CD4-positive, alpha-beta T cell treated with Interleukin-10 for 1 hour (primary cell): ENCODE measurements around the gene ZSCAN10.
A peak's percentile ranks its signal among the peaks of the same experiment; 100 is the strongest.

Experiments used
- DNase-seq: peaks from one replicate; pipeline ENCODE4 v3.0.0-alpha.2; 2020

Gene ZSCAN10

GRCh38 chr16:3101841-3102470 is 2.9 kb upstream of the ZSCAN10 start:
- DNase-seq, result peak; percentile 47

DNA sequence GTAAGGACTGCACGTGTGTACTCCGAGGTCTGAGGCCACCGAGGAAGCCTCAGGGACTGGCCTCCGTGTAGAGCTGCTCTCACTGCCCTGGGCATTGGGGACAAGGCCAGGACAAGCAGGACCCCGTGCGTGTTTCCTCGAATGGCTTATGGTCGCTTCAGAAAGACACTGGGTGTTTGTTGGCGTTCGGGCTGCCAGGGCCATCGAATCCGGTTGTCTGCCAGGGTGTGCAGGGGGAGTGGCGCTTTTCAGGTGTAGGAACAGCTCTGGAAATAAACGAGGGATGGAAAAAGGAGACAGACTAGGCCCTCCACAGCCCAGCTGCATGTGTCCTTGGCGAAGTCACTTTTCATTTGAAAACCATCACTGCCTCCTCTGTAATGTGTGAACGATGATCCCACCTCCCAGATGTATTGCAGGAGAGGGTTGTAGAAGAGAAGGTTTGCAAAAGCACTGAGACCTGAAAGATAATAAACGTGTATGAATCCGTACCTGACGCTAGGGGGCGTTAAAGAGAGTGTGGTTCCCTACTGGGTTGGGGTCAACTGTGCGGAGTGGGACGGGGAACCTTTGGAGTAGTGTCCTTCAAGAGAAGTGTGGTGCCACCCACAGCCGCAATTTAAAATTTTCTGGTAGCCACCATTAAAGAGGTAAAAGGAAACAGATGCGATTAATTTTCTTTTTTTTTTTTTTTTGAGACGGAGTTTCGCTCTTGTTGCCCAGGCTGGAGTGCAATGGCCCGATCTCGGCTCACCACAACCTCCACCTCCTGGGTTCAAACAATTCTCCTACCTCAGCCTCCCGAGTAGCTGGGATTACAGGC is 2.1 kb upstream of the ZSCAN10 start:
- peak; percentile 75 for DNase-seq

GRCh38 chr16:3099732-3100499 is 822 bp upstream of the ZSCAN10 start:
- peak; percentile 93 for DNase-seq

GRCh38 chr16:3099395-3099731 is 269 bp upstream of the ZSCAN10 start:
- no peak for DNase-seq

DNA sequence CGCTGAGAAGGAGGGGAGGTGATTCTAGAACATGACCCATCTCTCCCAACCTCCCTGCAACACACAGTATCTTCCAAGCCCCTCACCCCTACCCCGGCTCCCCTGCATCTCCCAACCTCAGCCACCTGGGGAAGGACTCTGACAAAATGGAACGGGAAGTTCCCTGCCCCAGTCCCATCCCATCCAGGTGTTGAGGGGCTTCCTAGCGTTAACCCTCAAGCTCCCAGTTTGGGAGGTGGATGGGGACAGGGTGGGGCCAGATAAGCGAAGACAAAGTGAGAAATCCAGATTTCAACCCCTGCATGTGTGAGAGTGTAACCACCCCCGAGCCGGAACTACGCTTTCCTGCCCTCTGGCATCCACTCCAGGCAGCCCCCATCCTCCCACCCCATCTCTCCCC is 1.8 kb downstream of the ZSCAN10 start:
- no peak for DNase-seq

- no peak for DNase-seq
Measured at GRCh38 chr16:3096362-3096761, 2.7 kb downstream of the ZSCAN10 start.

GRCh38 chr16:3095869-3096268 is 3.2 kb downstream of the ZSCAN10 start:
- DNase-seq, result peak; percentile 84

DNA sequence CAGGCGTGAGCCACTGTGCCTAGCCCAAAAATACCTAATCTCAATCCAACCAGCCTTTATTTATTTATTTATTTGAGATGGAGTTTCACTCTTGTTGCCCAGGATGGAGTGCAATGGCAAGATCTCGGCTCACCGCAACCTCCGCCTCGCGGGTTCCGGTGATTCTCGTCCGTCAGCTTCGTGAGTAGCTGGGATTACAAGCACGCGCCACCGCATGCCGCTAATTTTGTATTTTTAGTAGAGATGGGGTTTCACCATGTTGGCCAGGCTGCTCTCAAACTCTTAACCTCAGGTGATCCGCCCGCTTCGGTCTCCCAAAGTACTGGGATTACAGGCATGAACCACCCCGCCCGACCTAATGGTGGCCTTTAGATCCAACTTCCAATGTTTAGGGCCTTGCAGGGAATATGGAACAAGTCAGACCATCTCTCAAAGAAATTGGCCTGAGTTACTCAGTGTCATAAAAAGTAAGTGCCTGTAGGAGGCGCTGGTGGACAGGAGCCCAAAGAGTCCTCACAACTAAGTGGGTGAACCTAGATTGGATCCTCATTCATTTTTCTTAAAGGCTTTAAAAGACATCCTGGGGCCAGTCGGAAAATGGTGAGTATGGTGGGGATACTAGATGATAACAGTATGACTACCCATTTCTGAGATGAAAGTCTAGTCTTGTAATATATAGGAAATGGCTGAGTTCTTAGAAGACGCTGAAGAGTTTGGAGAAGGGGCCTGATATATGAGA is 4.6 kb downstream of the ZSCAN10 start:
- DNase-seq, result peak; percentile 79

DNA sequence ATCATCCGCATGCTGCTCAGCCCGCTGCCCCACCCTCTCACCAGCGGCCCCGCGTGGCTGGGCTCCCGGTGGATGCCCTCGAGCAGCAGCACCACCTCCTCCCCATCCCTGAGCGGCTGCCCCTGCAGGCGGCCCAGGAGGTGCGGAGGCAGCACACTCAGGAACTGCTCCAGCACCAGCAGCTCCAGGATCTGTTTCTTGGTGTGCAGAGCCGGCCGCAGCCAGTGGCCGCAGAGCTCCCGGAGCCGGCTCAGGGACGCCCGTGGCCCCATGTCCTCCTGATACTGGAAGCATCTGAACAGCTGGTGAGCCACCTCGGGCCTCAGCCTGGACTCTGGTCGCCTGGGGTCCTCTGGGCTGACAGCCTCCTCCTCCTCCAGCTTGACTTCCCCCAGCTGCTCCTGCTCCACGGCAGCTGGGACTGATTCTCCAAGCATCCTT is 6.6 kb downstream of the ZSCAN10 start:
- DNase-seq, result no peak

- DNase-seq, result no peak
Measured at GRCh38 chr16:3091551-3091950, 7.5 kb downstream of the ZSCAN10 start.

- DNase-seq, result no peak
Measured at GRCh38 chr16:3089717-3090592, 9.1 kb downstream of the ZSCAN10 start.

GRCh38 chr16:3088925-3089716 is 10.0 kb downstream of the ZSCAN10 start:
- DNase-seq, result no peak

DNA sequence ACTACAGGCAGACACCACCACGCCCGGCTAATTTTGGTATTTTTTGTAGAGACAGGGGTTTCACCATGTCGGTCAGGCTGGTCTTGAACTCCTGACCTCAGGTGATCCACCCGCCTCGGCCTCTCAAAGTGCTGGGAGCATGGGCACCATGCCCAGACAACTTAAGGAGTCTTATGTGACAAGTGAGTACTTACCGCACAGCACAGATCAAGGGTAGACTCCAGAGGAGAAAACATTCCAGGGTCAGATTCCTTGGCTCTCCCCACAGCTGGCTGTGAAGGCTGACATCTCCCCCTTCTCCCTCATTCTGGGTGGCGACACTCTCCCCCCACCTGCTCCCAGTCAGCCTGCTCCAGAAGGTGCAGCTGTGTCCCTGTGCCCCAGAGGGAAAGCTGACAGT is 10.6 kb downstream of the ZSCAN10 start:
- DNase-seq, result no peak

GRCh38 chr16:3087243-3088235 is 11.6 kb downstream of the ZSCAN10 start:
- no peak for DNase-seq

DNA sequence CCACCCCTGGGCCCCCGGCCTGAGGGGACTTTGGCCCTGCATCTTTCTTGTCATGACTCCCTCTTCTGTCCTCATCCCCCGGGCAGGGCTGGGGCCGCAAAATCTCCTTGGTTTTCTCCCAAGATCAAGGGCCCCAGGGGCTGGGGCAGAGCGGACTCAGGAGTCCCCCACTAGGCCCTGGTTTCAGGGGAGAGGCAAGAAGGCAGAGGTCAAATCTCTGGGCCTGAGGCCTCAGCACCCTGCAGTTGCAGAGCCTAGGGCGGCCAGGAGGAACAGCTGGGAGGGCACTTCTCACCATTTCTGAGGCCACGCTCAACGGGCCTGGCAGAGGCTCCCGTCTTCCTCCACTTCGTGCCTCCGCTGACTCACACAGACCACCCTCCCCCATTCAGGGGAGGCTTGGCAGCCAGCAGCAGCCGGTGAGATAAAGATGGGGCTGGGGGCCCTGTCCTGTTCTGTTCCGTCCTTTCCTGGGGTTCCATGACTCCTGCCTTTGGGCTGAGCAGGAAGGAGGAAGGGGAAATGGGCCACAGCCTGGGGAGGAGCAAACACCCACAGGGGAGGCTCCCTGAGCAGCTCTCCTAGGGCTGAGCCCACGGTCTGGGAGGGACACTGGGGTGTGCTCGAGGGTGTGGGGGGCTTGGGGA is 12.4 kb downstream of the ZSCAN10 start:
- DNase-seq, result no peak

DNA sequence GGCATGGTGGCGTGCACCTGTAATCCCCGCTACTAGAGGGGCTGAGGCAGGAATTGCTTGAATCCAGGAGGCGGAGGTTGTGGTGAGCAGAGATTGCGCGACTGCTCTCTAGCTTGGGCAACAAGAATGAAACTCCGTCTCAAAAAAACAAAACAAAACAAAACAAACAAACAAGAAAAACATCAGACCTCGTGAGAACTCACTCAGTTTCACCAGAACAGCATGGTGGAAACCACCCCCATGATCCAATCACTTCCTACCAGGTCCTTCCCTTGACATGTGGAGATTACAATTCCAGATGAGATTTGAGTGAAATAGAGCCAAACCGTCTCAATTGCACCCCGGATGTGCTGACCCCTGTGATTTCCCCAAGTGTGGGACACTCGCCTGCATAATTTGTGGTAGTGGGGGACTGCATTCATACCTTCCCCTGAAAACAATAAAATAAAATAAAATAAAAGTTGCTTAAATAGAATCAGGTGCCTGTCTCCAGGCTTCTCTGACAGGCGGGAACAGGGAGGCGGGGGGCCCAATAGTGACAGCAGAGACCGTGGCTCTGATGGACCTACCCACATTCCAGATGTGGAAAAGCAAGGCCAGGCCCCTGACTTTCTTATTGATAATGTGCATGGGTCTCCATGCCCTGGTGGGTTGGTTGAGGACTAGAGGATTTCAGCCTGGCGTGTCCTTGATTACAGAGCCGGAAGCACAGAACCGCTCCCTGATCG is 13.1 kb downstream of the ZSCAN10 start:
- no peak for DNase-seq

DNA sequence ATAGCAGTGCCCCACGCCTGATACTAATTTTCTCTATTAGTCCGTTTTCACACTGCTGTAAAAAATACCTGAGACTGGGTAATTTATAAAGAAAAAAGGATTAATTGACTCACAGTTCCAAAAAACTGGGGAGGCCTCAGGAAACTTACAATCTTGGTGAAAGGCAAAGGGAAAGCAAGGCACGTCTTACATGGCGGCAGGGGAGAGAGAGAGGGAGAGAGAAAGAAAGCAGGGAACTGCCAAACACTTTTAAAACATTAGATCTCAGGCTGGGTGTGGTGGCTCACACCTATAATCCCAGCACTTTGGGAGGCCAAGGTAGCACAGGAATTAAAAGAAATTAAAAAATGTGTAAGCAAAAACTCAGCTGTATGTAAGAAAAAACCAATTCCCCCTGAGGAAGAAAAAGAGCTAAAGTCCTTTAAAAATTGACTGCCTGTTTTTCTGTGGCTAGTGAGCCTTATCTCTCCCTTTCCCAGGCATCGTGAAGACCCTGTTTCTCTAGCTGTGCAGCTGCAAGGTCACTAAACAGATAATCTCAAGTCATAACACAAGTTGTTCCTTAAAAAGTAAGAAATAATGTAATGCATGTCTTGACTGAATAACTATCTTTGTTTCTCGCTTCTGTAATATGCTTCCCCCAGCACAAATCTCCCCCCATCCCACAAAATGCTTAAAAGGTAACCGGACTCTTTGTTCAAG is 14.0 kb downstream of the ZSCAN10 start:
- no peak for DNase-seq

DNA sequence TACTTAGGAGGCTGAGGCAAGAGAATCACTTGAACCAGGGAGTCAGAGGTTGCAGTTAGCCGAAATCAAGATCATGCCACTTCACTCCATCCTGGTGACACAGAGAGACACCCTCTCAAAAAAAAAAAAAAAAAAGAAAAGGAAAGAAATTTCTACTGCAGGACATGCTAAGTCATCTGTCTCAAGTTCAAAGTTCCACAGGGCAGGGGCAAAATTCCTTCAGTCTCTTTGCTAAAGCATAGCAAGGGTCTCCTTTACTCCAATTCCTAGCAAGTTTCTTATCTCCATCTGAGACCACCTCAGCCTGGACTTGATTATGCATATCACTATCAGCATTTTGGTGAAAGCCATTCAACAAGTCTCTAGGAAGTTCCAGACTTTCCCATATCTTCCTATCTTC is 14.6 kb downstream of the ZSCAN10 start:
- DNase-seq, result no peak
